ENCODE data around the gene SEMA3A. TPM values are rescaled to one million over a fixed set of nuclear protein-coding genes. Genes with fewer than 3 reads are reported as not detected.

Gene SEMA3A
- total RNA-seq, 1 experiment from 2014 or later, result 14.2 TPM

DNA sequence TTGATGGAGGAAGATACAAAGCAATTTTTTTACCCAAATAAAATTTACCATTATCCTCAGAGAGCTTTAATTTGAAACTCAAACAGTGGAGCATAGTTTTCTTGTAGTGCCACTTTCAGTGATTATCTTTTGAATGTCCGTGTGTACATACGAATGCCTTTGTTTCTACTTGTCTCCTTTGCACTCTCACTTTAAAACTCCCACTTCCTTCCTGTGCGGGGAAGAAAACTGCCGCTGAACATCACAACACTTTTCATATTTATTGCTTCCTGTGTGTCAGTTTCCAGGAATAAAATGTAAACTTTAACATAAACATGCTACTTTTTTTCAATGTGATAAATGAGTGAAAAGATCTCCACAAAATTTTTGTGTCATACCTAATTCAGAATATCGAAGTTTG, 102.4 kb downstream of the SEMA3A start:
- Histone ChIP-seq H3K9me2 (ENCODE audit: insufficient read depth) (no peaks in the 10 kb centered on the region), H3K9ac (ENCODE audit: low read length) (0 out of 2 replicates have a peak overlapping the region, but pooled peaks have one; percentile 15), H3K4me1 (ENCODE audit: control insufficient read depth in 1 of 2, insufficient read depth in 2 of 2, low read length in 2 of 2) (peaks cover 3 to 9% of the 10 kb centered on the region in 2 experiments; a peak in 2 of 4 replicates), H3K4me3 (replicated peaks in 1 of 2; ENCODE audit: low read depth in 1 of 2, low read length in 2 of 2) (peak overlapping the region in 1 of 2 experiments; percentile 14; a peak in 1 of 4 replicates), H4K20me1 (ENCODE audit: insufficient read depth) (no peaks in the 10 kb centered on the region), H3K79me2 (ENCODE audit: insufficient read depth, low read length) (no peaks in the 10 kb centered on the region), H3K36me3 (ENCODE audit: control insufficient read depth in 1 of 2, insufficient read depth in 2 of 2, low read length in 2 of 2) (no peaks in the 10 kb centered on the region), H2AFZ (ENCODE audit: low read depth, low read length, poor library complexity, severe bottlenecking) (no peak overlapping the region), H3K27ac (ENCODE audit: low read depth, low read length) (peak overlapping the region; percentile 13; the same call in 1 of the 2 replicates), H3K9me3 (ENCODE audit: control insufficient read depth in 1 of 2, insufficient read depth in 1 of 2, low read depth in 1 of 2, low read length in 2 of 2) (no peaks in the 10 kb centered on the region), H3K27me3 (ENCODE audit: insufficient read depth, low read length) (no peaks in the 10 kb centered on the region), H3K4me2 (ENCODE audit: low read length) (peak overlapping the region; percentile 38)
- ATAC-seq (no peak), DNase-seq (ENCODE audit: low read depth, low spot score) (no peak)
- RAD21 ChIA-PET (ENCODE audit: low non-redundant PET in 1 of 2, low total read pairs in 2 of 2, uncharacterized antibody in 2 of 2, unreplicated experiment in 2 of 2), result no interaction called here
- CTCF ChIA-PET, result no interaction called here
- TF ChIP-seq, protein P1, sequence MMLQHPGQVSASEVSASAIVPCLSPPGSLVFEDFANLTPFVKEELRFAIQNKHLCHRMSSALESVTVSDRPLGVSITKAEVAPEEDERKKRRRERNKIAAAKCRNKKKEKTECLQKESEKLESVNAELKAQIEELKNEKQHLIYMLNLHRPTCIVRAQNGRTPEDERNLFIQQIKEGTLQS (IDR thresholded peaks at IDR 0.05), result no peak
- TF ChIP-seq, protein P2, sequence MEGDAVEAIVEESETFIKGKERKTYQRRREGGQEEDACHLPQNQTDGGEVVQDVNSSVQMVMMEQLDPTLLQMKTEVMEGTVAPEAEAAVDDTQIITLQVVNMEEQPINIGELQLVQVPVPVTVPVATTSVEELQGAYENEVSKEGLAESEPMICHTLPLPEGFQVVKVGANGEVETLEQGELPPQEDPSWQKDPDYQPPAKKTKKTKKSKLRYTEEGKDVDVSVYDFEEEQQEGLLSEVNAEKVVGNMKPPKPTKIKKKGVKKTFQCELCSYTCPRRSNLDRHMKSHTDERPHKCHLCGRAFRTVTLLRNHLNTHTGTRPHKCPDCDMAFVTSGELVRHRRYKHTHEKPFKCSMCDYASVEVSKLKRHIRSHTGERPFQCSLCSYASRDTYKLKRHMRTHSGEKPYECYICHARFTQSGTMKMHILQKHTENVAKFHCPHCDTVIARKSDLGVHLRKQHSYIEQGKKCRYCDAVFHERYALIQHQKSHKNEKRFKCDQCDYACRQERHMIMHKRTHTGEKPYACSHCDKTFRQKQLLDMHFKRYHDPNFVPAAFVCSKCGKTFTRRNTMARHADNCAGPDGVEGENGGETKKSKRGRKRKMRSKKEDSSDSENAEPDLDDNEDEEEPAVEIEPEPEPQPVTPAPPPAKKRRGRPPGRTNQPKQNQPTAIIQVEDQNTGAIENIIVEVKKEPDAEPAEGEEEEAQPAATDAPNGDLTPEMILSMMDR (IDR thresholded peaks at IDR 0.05 in 2 of 3, conservative IDR thresholded peaks at IDR 0.05 in 1 of 3; ENCODE audit: borderline replicate concordance in 1 of 3, insufficient read depth in 1 of 3, low read depth in 2 of 3, low read length in 2 of 3), result no peak
- TF ChIP-seq ZNF274 (IDR thresholded peaks at IDR 0.05; ENCODE audit: low read depth, low read length) (no peak), SRF (IDR thresholded peaks at IDR 0.05; ENCODE audit: low read depth) (no peak), SP1 (IDR thresholded peaks at IDR 0.05; ENCODE audit: low read depth) (no peak), POLR2A (IDR thresholded peaks at IDR 0.05; ENCODE audit: borderline replicate concordance, extremely low read depth, insufficient read depth, insufficient read length) (no peak), SIN3A (IDR thresholded peaks at IDR 0.05; ENCODE audit: low read depth) (no peak), YY1 (IDR thresholded peaks at IDR 0.05; ENCODE audit: extremely low read depth, insufficient replicate concordance, low read depth, low read length) (no peak), ELF1 (IDR thresholded peaks at IDR 0.05; ENCODE audit: borderline replicate concordance, low read depth) (no peak), POLR2AphosphoS5 (IDR thresholded peaks at IDR 0.05; ENCODE audit: low read depth, low read length) (no peak), CBX3 (IDR thresholded peaks at IDR 0.05; ENCODE audit: low read depth) (no peak)
- POLR2A ChIA-PET, result no interaction called here
- BruUV-seq (replicated peaks), result no TSS peak
- intact Hi-C loops (cut with micrococcal nuclease), result no loop called here
